ENCODE measurements around the gene TAS2R41.

The TAS2R41 gene

DNA sequence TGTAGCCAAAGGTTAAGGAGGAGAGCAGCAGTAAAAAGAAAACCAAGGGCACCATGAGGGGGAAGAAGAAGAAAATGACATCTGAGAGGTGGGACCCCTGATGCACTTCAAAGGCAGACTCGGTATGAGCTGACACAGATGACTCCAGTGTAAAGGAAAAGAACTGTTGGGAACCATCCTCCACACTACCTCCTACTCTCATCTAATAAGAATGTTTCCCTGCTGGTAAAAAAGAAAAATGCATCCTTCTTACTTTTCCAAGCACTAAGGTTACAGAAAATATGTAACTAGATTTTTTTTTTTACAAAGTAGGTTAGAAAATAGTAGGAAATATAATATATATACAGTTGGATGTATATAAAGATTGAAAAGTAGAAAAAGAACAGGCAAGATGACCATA, 16.9 kb downstream of the TAS2R41 start:
- no peaks in the 10 kb centered on the region for H3K27me3 ChIP-seq (ENCODE audit: control insufficient read depth, insufficient read depth, low read length)
- no peaks in the 10 kb centered on the region for H3K36me3 ChIP-seq (ENCODE audit: insufficient read depth, low read length)
- no peak overlapping the region for H3K9ac ChIP-seq (ENCODE audit: low read depth, low read length)
- H3K4me1 ChIP-seq (ENCODE audit: control insufficient read depth, insufficient read depth, low read length): peaks cover 18% of the 10 kb centered on the region
- H3K9me3 ChIP-seq (replicated peaks; ENCODE audit: low read length): no peaks in the 10 kb centered on the region
- no peak overlapping the region for H3K4me3 ChIP-seq (ENCODE audit: low read length)
- H3K4me2 ChIP-seq (ENCODE audit: low read length): no peak overlapping the region

DNA sequence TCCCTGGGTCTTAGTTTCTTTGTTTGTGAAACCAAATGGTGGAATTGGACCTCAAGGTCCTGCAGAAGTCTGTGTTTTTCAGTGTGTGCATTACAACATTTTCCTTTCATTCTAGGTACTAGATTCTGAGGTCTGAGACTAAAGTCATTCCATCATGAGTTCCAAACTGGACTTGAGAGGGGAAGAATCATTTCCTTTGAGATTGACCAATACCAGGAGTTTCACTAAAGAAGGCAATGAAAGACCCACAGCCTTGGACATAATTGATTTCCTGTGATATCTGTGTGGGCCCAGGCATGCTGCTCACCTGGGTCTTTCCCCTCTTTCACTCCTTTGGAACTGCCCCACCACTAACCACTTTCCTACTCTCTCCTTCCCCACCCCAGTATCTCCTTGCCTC, 18.2 kb downstream of the TAS2R41 start:
- Histone ChIP-seq H3K4me3 (ENCODE audit: low read length) (no peak overlapping the region), H3K9me3 (replicated peaks; ENCODE audit: low read length) (no peaks in the 10 kb centered on the region), H3K9ac (ENCODE audit: low read depth, low read length) (no peak overlapping the region), H3K27me3 (ENCODE audit: control insufficient read depth, insufficient read depth, low read length) (no peaks in the 10 kb centered on the region), H3K36me3 (ENCODE audit: insufficient read depth, low read length) (no peaks in the 10 kb centered on the region), H3K4me1 (ENCODE audit: control insufficient read depth, insufficient read depth, low read length) (peaks cover 18% of the 10 kb centered on the region), H3K4me2 (ENCODE audit: low read length) (no peak overlapping the region)

DNA sequence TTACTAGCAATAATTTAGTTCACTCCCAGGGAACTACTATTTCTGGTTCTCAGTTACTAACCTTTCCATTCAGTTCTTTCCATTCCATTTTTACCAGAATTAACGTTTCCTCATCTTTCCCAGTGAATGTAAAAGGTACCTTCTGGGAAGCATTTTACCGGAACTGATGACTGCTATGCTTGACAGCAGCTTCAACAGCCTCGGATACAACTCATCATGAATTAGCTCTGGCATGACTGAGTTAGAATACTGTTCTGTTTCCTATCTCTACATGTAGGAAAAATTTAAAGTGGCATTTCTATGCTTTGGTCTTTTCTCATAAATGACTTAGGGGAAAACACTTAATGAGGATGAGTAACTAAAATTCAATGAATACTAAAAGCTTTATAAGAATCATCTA, 18.6 kb downstream of the TAS2R41 start:
- H3K27me3 ChIP-seq (ENCODE audit: control insufficient read depth, insufficient read depth, low read length): no peaks in the 10 kb centered on the region
- no peaks in the 10 kb centered on the region for H3K9me3 ChIP-seq (replicated peaks; ENCODE audit: low read length)
- no peak overlapping the region for H3K4me3 ChIP-seq (ENCODE audit: low read length)
- H3K4me2 ChIP-seq (ENCODE audit: low read length): no peak overlapping the region
- peaks cover 18% of the 10 kb centered on the region for H3K4me1 ChIP-seq (ENCODE audit: control insufficient read depth, insufficient read depth, low read length)
- H3K36me3 ChIP-seq (ENCODE audit: insufficient read depth, low read length): no peaks in the 10 kb centered on the region
- H3K9ac ChIP-seq (ENCODE audit: low read depth, low read length): no peak overlapping the region

DNA sequence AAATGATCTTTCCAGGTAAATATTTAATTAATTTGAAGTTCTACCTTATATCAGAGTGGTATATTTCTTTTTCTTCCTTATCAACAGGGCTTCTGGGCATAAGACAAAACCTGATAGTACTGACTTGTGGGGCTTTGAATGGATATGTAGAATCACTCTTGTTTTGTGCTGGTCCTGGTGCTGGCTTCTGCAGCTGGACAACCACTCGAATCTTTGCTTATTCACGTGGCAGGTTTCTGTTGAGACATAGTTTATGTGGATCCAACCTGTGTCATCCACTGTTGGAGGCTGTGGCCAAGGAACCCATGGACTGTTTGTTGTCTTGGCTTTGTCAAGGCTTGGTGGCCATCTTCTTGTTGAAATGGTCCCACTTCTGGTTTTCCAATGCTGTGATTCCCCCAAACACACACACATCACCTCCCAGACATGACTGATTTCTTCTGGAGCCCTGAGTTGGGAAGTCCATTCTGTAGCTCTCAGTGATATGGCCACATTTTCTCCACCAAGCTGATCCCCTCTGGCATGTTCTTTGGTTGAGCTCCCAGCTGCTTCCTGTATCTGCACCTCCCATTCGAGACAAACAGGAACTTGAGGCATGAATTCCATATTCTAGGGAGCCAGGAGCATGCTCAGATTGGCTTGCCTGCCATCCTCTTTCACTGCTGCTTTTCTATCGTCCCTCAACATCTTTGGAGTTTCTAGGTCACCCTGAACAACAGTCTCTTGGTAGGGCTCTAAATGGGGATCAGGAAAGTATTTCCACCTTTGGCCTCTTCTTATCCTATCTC, 19.5 kb downstream of the TAS2R41 start:
- H3K27me3 ChIP-seq (ENCODE audit: control insufficient read depth, insufficient read depth, low read length): no peaks in the 10 kb centered on the region
- no peak overlapping the region for H3K9ac ChIP-seq (ENCODE audit: low read depth, low read length)
- H3K4me1 ChIP-seq (ENCODE audit: control insufficient read depth, insufficient read depth, low read length): peaks cover 10% of the 10 kb centered on the region
- no peak overlapping the region for H3K4me2 ChIP-seq (ENCODE audit: low read length)
- no peaks in the 10 kb centered on the region for H3K36me3 ChIP-seq (ENCODE audit: insufficient read depth, low read length)
- H3K9me3 ChIP-seq (replicated peaks; ENCODE audit: low read length): no peaks in the 10 kb centered on the region
- H3K4me3 ChIP-seq (ENCODE audit: low read length): no peak overlapping the region

DNA sequence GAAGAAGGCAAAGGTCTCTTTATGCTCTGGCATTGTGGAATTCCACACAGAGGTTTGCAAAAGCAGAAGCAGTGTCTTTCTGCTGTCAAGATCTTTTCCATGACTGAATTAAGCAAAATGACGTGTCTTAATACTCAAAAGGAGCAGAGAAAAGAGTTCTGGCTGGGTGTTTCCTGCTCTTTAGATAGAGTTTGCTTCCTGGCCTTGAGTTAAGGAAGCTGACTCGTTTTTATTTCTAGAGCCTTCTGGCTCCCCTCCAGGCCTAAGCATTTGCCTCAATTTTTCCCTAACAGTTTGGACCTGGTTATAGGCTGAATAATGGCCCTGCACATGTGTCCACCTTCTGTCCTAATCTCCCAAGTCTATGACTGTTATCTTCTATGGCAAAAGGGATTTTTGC, 21.6 kb downstream of the TAS2R41 start:
- Histone ChIP-seq H3K36me3 (ENCODE audit: insufficient read depth, low read length) (no peaks in the 10 kb centered on the region), H3K4me2 (ENCODE audit: low read length) (no peak overlapping the region), H3K27me3 (ENCODE audit: control insufficient read depth, insufficient read depth, low read length) (no peaks in the 10 kb centered on the region), H3K9me3 (replicated peaks; ENCODE audit: low read length) (no peaks in the 10 kb centered on the region), H3K4me3 (ENCODE audit: low read length) (no peak overlapping the region), H3K9ac (ENCODE audit: low read depth, low read length) (no peak overlapping the region), H3K4me1 (ENCODE audit: control insufficient read depth, insufficient read depth, low read length) (no peaks in the 10 kb centered on the region)

DNA sequence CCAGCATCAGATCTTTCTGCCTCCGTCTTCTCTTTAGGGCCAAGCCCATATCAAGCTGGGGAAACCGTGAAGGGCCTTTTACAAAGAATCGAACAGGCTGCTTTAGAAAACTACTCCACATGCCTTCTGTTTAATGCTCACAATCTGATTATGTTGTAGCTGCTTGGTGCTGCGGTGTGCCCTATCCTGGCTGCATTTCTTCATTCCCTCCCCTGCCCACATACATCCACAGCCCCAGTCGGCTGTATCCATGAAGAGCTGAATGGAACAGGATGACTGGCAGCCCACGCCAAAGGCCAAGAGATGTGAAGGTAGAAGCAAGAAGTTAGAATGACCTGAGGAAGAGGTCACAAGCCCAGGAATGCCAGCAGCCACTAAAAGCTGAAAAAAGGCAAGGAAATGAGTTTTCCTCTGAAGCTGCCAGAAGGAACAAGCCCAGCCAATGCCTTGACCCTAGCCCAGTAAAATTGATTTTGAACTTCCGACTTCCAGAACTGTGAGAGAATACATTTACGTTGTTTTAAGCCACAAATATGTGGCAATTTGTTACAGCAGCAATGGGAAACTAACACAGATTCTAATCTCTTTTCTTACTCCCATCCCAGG, 22.2 kb downstream of the TAS2R41 start:
- Histone ChIP-seq H3K9me3 (replicated peaks; ENCODE audit: low read length) (no peaks in the 10 kb centered on the region), H3K36me3 (ENCODE audit: insufficient read depth, low read length) (no peaks in the 10 kb centered on the region), H3K4me1 (ENCODE audit: control insufficient read depth, insufficient read depth, low read length) (no peaks in the 10 kb centered on the region), H3K9ac (ENCODE audit: low read depth, low read length) (no peak overlapping the region), H3K27me3 (ENCODE audit: control insufficient read depth, insufficient read depth, low read length) (no peaks in the 10 kb centered on the region), H3K4me3 (ENCODE audit: low read length) (no peak overlapping the region), H3K4me2 (ENCODE audit: low read length) (no peak overlapping the region)

DNA sequence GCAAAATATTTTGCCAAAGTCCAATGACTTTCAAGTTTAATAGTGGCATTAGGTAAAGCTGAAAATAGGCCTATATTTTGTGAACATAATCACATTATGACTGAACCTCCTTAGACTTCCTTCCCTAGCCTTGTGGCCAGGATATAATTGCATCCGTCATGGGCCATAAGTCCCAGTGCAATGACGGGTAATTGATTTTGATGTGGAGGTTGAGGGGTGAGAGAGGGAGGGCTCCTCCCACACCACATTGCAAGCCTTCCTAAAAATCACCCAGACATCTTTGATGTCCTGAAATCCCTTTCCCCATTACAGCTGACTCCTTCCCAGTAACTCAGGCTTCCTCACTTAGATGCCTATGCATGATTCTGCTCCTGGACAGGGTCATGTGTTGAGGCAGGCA, 25.6 kb downstream of the TAS2R41 start:
- Histone ChIP-seq H3K9me3 (replicated peaks; ENCODE audit: low read length) (no peaks in the 10 kb centered on the region), H3K36me3 (ENCODE audit: insufficient read depth, low read length) (no peaks in the 10 kb centered on the region), H3K9ac (ENCODE audit: low read depth, low read length) (no peak overlapping the region), H3K4me1 (ENCODE audit: control insufficient read depth, insufficient read depth, low read length) (no peaks in the 10 kb centered on the region), H3K27me3 (ENCODE audit: control insufficient read depth, insufficient read depth, low read length) (no peaks in the 10 kb centered on the region), H3K4me3 (ENCODE audit: low read length) (no peak overlapping the region), H3K4me2 (ENCODE audit: low read length) (no peak overlapping the region)

DNA sequence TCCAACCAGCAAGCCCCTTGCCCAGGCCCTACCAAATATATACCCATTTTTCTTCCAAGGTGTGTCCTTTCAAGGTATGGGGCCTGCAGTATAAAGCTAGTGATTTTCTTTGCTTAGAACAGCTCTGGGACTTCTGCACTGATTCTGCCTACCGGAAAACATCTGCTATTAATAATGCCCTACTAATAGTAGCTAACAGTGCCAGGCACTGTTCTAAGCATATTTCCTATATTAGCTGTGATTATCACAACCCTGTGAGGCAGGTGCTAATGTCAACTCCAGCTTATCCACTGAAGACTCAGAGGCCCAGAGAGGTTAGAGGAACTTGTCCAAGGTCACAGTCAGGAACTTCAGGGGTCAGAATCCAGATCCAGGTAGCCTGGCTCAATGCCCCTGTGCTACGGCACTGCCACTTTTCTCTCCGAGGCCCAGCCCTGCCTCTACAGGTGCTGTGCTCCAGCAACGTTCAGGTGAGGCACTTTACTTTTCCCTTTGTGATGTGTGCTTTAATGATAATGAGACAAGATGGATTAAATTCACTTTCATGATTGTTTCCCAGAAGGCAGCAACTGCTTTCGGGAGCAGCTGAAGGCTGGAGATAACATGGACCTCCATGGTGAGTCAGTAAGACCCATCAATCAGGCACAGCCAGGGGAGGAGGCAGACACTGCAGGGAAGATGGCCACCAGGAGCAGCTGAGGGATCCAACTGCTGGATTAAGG, 26.7 kb downstream of the TAS2R41 start:
- Histone ChIP-seq H3K4me2 (ENCODE audit: low read length) (no peak overlapping the region), H3K36me3 (ENCODE audit: insufficient read depth, low read length) (no peaks in the 10 kb centered on the region), H3K9ac (ENCODE audit: low read depth, low read length) (no peak overlapping the region), H3K4me1 (ENCODE audit: control insufficient read depth, insufficient read depth, low read length) (no peaks in the 10 kb centered on the region), H3K27me3 (ENCODE audit: control insufficient read depth, insufficient read depth, low read length) (no peaks in the 10 kb centered on the region), H3K9me3 (replicated peaks; ENCODE audit: low read length) (no peaks in the 10 kb centered on the region), H3K4me3 (ENCODE audit: low read length) (no peak overlapping the region)

DNA sequence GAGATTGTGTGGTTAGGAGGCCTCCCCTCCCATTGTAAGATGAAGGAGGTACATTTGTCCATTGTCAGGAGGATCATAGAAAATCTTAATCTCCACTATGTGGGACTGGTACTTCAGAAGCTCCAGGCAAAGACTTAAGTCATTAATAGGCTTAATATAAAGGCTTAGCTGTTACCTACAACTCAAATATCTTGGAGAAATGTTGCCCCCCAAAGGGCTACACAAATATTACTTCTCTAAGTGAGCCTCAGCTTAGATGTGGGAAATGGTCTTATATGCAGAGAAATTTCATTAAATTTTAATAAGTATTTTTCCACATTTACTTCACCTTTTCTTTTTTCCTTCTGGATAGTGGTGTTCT, 27.2 kb downstream of the TAS2R41 start:
- Histone ChIP-seq H3K27me3 (ENCODE audit: control insufficient read depth, insufficient read depth, low read length) (no peaks in the 10 kb centered on the region), H3K4me3 (ENCODE audit: low read length) (no peak overlapping the region), H3K4me1 (ENCODE audit: control insufficient read depth, insufficient read depth, low read length) (no peaks in the 10 kb centered on the region), H3K9me3 (replicated peaks; ENCODE audit: low read length) (no peaks in the 10 kb centered on the region), H3K36me3 (ENCODE audit: insufficient read depth, low read length) (no peaks in the 10 kb centered on the region), H3K4me2 (ENCODE audit: low read length) (no peak overlapping the region), H3K9ac (ENCODE audit: low read depth, low read length) (no peak overlapping the region)

DNA sequence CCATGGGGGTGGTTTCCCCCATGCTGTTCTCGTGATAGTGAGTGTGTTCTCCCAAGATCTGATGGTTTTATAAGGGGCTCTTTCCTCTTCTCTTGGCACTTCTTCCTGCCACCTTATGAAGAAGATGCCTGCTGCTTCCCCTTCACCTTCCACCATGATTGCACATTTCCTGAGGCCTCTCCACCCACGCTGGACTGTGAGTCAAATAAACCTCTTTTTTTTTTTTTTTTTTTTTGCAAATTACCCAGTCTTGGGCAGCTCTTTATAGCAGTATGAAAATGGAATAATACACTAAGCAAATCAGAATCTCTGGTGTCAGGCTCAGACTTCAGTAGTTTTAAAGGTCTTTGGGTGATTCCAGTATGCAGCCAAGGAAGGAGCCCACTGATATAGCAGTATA, 28.2 kb downstream of the TAS2R41 start:
- Histone ChIP-seq H3K4me2 (ENCODE audit: low read length) (no peak overlapping the region), H3K9me3 (replicated peaks; ENCODE audit: low read length) (no peaks in the 10 kb centered on the region), H3K4me1 (ENCODE audit: control insufficient read depth, insufficient read depth, low read length) (no peaks in the 10 kb centered on the region), H3K36me3 (ENCODE audit: insufficient read depth, low read length) (no peaks in the 10 kb centered on the region), H3K27me3 (ENCODE audit: control insufficient read depth, insufficient read depth, low read length) (no peaks in the 10 kb centered on the region), H3K9ac (ENCODE audit: low read depth, low read length) (no peak overlapping the region), H3K4me3 (ENCODE audit: low read length) (no peak overlapping the region)

DNA sequence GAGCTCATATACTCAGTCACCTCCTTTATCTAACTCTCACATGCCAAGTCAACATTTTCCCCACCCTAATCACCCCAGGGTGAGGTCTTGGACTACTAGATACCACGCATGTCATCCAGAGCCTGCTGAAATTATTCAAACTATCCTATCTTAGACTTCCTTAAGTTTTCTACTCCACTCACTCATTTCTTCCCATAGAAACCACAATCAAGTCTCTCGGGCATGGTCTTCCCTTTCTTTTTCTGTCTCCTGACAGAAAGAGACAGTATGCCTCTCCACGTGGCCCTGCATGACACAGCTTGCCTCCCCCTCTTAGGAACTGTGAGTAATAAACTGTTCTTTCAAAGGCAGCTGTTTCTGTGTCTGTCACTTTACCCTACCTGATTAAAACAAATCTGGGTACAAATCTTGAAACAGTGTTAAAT, 29.4 kb downstream of the TAS2R41 start:
- H3K4me2 ChIP-seq (ENCODE audit: low read length): no peak overlapping the region

More for the DNA sequence above, 29.4 kb downstream of the TAS2R41 start:
- Histone ChIP-seq H3K27me3 (ENCODE audit: control insufficient read depth, insufficient read depth, low read length) (no peaks in the 10 kb centered on the region), H3K9me3 (replicated peaks; ENCODE audit: low read length) (no peaks in the 10 kb centered on the region), H3K4me1 (ENCODE audit: control insufficient read depth, insufficient read depth, low read length) (peaks cover 1% of the 10 kb centered on the region), H3K9ac (ENCODE audit: low read depth, low read length) (no peak overlapping the region), H3K4me3 (ENCODE audit: low read length) (no peak overlapping the region), H3K36me3 (ENCODE audit: insufficient read depth, low read length) (no peaks in the 10 kb centered on the region)

Data from skeletal muscle satellite cell (primary cell).